DLD1 (cell line): Measurements from ENCODE around the gene PLXND1.

Experiments used
- in situ Hi-C: cut with HindIII; loops from 2 replicates; pipeline ENCODE4 v1.10.0; 2017; ENCODE audit warnings: low sequenced_read_pairs

The PLXND1 gene

DNA sequence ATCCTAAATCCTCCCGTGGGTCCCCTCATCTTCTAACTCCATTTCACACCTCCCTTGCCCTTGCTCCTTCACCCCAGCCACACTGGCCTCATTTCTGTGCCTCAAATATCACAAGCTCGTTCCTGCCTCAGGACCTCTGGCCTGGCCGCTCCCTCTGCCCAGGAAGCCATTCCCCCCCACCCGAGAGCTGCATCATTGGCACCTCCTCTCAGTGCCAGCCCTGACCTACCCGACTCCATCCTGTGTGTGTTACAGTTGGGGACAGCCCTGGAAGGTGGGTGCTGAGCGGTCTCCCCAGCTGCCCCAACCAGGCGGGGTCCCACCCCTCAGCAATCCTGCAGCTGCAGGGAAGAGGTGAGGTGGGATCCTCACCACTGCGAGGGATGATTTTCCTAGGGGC is 14.5 kb downstream of the PLXND1 start:
- in situ Hi-C loops: no loop called here

- in situ Hi-C loops: no loop called here
Measured at GRCh38 chr3:129590215-129590614, 16.3 kb downstream of the PLXND1 start.

GRCh38 chr3:129587566-129588210 is 18.8 kb downstream of the PLXND1 start:
- in situ Hi-C loops: no loop called here

DNA sequence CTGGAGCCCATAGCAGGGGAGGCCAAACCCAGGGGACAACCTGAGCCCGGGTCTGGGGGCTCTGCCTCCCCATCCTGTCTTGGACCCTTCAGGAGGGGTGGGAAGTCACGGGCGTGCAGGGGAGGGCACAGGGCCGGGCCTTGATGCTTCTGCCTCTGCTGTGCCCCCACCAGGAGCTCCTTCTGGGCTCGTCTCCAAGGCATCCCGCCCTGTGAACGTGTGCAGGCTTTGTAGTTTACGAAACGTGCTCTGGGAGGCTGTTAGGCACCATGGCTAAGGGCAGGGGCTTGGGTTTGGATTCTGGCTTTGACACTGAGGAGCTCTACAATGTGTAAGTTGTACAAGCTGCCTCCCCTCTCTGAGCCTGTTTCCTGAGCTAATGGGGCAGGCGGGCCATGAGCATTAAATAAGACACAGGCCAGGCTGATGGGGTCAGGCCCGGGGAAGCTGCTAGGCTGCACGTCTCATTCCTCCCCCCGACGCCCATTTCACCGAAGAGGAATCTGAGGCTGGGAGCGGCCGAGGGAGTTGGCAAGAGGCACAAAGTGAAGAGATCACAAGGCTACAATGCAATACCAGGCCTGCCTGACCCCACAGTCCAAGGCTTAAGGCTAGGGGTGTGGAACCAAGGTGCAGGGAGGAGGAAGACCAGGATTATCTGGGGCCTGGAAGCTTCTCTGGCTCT is 19.6 kb downstream of the PLXND1 start:
- in situ Hi-C loops: no loop called here

DNA sequence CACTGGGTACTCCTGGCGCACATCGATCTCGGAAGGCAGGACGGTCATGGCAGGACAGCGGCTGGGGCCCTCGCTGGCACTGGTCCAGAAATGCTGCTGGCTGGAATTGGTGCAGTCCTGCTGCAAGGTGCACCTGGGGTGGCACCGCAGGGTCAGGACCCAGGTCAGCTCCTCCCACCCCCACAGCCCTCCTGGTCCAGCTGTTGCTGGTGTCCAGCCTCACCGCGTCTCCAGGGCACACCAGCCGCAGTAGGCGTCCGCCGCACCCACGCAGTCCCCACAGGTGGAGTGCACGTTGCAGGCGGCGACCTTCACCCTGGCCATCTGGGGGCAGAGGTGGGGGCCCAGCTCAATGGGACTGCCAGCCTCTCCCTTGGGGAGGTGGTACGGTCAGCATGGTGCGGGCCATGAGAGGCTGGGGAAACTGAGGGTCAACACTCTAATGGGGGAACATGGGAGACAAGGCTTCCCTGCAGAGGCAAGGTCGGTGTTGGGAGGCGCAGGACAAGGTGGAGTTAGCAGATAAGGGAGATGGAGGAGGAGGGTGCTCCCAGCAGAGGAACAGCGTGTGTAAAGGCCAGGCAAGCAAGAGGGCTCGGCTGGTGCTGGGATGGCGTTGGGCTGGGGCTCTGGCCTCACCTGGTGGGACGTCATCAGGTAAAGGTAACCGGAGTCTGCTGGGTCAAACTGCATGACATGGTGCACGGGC is 20.4 kb downstream of the PLXND1 start:
- in situ Hi-C loops: no loop called here

DNA sequence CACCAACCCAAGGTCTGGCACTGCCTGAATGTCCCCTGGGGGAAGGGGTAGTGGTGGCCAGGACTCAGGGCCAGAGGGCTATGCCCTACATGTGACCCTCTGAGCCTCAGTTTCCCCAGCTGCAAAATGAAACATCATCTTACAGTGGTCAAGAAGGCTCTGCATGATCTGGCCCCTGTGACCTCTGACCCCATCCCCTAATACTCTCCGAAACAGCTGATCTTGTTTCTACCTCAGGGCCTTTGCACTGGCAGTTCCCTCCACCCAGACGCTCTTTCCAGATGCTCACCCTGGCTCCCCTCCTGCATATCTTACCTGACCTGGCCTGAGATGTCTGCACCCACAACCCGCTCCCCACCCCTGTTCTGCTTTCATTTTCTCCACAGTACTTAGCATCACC is 21.8 kb downstream of the PLXND1 start:
- in situ Hi-C loops: no loop called here

GRCh38 chr3:129583289-129583688 is 23.2 kb downstream of the PLXND1 start:
- in situ Hi-C loops: no loop called here

DNA sequence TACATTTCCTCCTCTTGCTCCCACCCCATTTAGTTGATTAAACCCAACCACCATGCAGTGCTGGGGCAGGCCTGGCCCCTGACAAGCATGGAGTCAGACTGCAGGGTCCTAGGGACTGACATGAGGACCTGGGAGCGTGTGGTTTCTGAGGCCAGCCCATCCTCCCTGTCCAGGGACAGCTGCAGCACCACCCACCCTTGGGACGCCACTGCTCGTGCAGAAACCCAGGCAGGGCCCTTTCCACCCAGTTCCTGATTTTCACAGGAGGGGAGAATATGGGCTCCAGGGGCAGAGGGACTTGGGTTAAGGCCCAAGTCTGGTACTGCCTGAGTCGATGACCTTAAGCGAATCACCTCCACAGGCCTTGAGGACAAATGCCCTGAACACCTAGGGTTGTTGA is 23.7 kb downstream of the PLXND1 start:
- in situ Hi-C loops: no loop called here

- in situ Hi-C loops: no loop called here
Measured at GRCh38 chr3:129581623-129582022, 24.9 kb downstream of the PLXND1 start.

- in situ Hi-C loops: no loop called here
Measured at GRCh38 chr3:129579991-129580390, 26.5 kb downstream of the PLXND1 start.

DNA sequence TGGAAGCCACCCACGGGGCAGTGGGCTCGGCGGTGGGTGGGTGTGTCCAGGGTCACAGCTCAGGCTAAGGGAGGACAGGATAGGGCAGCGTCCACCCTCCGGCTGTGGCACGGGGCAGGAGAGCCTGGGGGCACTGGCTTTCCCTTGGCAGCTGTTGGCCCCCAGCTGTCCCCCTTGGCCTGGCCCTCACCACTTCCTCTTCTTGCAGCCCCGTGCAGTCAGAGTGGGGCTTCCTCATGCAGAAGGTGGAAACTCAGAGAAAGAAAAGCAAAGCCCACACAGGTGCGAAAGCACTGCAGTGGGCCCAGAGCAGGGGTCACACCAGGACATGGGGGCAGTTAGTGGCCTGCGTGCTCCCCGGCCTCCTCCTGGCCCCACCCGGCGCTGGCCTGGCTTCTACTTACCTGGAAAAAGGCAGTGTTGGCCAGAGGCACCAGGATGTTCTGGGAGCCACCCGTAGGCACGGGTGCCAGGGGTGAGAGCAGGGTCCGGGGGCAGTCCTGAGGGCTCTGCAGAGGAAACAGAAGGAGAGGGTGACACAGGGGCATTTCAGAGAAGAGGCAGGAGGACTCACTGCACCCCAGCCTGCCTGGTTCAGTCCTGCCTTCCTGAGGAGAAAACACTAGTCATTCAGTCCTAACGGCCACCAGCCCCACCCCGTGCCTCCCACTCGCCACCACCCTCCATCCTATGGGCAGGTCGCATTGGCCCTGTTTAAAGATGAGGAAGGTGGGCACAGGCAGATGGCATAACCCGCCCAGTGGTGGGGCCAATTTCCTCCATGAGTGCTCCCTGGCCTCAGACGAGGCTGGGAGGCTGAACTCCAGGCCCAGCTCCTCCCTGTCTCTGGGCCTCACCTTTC is 28.3 kb downstream of the PLXND1 start:
- in situ Hi-C loops: no loop called here

DNA sequence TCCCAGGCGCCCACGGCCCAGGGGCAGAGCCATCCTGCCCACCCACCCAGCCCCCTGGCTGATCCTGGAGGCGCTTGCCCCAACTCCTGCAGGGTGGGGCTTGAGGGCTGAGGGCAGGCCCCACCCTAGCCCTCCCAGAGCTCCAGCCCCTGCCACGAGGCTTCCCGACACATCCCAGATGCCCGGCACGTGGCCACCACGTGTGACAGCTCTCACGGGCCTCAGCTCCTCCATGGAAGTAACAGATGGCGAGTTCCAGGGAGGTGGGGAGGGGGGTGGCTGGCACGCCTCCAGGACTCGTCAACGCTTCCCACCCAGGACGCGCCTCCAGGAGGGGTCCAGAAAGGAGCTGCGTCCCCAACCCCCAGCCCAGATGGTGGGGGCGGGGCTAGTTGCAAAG is 29.1 kb downstream of the PLXND1 start:
- in situ Hi-C loops: no loop called here

DNA sequence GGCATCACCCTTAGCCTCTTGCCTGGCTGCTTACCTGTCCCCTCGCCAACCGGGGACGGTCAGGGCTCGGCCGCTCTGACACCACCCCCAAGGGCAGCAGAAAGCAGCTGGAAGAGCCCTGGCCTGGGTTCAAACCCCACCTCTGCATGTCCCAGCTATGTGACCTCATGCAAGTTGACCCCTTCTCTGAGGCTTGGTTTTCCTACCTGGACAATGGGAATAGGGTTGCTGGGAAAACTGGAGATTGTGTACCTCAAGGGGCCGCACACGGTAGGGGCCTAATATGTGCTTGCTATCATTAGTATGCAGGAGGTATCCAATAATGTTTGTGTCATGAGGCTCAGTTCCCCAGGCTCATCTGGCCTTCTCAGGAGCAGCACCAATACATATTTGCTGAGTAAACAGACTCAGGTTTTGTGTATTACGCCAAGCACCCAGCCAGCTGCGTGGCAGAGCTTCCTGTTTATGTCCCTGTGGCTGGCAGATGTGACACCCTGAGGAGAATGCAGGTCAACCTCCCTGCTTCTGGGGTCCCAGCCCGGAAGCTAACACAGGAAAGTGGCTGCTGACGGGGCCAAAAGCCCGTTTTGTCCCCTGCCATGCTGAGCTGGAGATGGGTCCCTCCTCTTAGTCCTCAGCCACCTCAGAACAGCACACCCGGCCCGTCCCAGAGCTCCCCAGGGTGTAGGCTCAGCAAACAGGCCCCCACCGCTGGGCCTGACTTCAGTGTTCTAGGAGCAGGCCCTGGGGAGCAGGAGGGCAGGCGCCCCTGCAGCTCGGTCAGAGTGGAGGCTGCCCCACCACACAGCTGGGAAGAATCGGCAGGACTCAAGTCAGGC is 29.7 kb downstream of the PLXND1 start:
- in situ Hi-C loops: no loop called here

- in situ Hi-C loops: no loop called here
Measured at GRCh38 chr3:129575997-129576384, 30.5 kb downstream of the PLXND1 start.

GRCh38 chr3:129575233-129575996 is 31.1 kb downstream of the PLXND1 start:
- in situ Hi-C loops: no loop called here

DNA sequence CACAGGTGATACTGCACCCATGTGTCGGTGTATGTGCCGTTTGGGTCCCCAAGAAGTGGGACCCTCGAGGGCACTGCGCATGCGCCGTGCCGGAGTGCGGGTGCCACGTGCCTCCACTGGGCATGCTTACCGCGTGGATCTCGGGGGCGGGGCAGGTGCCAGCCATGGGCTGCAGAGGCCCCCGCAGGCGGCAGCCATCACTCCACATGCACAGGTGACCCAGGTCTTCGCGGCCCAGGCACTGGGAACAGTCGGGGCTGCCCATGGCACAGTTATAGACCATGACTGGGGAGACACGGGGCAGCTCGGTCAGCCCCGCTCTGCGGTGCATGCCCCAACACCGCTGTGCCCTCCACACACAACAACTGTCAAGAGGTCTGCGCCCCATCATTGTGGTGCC is 32.3 kb downstream of the PLXND1 start:
- in situ Hi-C loops: no loop called here

DNA sequence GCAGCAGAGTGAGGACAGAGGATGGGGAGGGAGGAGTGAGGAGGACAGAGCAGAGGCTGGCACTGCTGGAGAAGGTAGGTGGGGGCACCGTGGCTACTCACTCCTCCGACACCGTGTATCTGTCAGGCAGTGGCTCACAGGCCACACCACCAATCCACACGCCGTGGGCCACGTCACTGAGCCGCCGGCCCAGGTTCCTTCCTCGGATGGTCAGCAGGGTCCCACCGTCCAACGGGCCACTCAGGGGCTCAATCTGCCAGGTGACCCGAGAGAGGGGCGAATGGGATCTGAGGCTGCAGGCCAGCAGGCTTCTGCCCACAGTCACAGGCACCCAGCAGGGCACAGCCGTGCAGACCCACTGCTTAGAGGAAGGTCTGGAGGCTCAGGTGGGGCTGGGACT is 33.0 kb downstream of the PLXND1 start:
- in situ Hi-C loops: no loop called here

GRCh38 chr3:129572603-129573002 is 33.9 kb downstream of the PLXND1 start:
- in situ Hi-C loops: no loop called here
